Liver (tissue), 9 donors: ENCODE data around the gene PARP3. TPM values are rescaled to one million over a fixed set of nuclear protein-coding genes. Genes with fewer than 3 reads are reported as not detected.
"Not testable (repeated sequence)": the region's sequence is repeated elsewhere in the genome, so short reads cannot be mapped to it uniquely, and the experiment has no call there.

Source experiments
- DNase-seq: peaks from one replicate; pipeline ENCODE4 v3.0.0-alpha.2; 2017; ENCODE audit warnings: low spot score
- H3K27ac ChIP-seq, 2 donors: one replicate each; pipeline ENCODE4 v1.7.0; 2013; ENCODE audit warnings: inconsistent platforms in 2 of 2, low read length in 2 of 2, control low read depth in 1 of 2, low read depth in 1 of 2, mild to moderate bottlenecking in 1 of 2
- H3K27me3 ChIP-seq, 4 donors: one replicate each; pipeline versions ENCODE4 v1.6.1 to v1.7.0; 2013; ENCODE audit warnings: low read length in 3 of 4, inconsistent platforms in 1 of 4, mild to moderate bottlenecking in 1 of 4, moderate library complexity in 1 of 4; ENCODE audit not compliant: control insufficient read depth in 4 of 4, insufficient read depth in 4 of 4
- H3K36me3 ChIP-seq, 4 donors: one replicate each; pipeline versions ENCODE4 v1.6.1 to v1.7.0; 2013; ENCODE audit warnings: low read length in 3 of 4, mild to moderate bottlenecking in 3 of 4, low read depth in 1 of 4, moderate library complexity in 1 of 4; ENCODE audit not compliant: control insufficient read depth in 4 of 4, insufficient read depth in 3 of 4
- H3K4me1 ChIP-seq, 4 donors: one replicate each; pipeline versions ENCODE4 v1.6.1 to v1.7.0; 2013; ENCODE audit warnings: low read length in 3 of 4, mild to moderate bottlenecking in 3 of 4, moderate library complexity in 1 of 4; ENCODE audit not compliant: control insufficient read depth in 4 of 4, insufficient read depth in 4 of 4
- H3K4me3 ChIP-seq, 3 donors: one replicate each; pipeline versions ENCODE4 v1.6.1 to v1.7.0; 2013; ENCODE audit warnings: low read length in 3 of 3, control low read depth in 1 of 3, low read depth in 1 of 3, mild to moderate bottlenecking in 1 of 3
- H3K9ac ChIP-seq, 2 donors: one replicate each; pipeline ENCODE4 v1.7.0; 2013; ENCODE audit warnings: low read length in 2 of 2, mild to moderate bottlenecking in 2 of 2, moderate library complexity in 2 of 2, control low read depth in 1 of 2, low read depth in 1 of 2
- H3K9me3 ChIP-seq, 4 donors: one replicate each; pipeline versions ENCODE4 v1.6.1 to v1.7.0; 2013; ENCODE audit warnings: low read length in 3 of 4; ENCODE audit not compliant: control insufficient read depth in 4 of 4
- ATF3 ChIP-seq: IDR thresholded peaks from 2 replicates; pipeline ENCODE4 v1.6.1; 2016; ENCODE audit warnings: antibody characterized with exemption
- CTCF ChIP-seq: fragments of 150-350 bp; IDR thresholded peaks from 2 replicates; pipeline ENCODE4 v1.5.1; 2017; ENCODE audit warnings: improper control_type of control experiment, low read depth, low read length; ENCODE audit not compliant: missing input control
- EGR1 ChIP-seq, 2 donors: IDR thresholded peaks; 2 replicates each; pipeline ENCODE4 v1.6.1; 2016 to 2018; ENCODE audit warnings: antibody characterized with exemption in 2 of 2, low read depth in 2 of 2
- FOXA1 ChIP-seq: IDR thresholded peaks from 2 replicates; pipeline ENCODE4 v1.6.1; 2016; ENCODE audit warnings: antibody characterized with exemption
- FOXA2 ChIP-seq: IDR thresholded peaks from 2 replicates; pipeline ENCODE4 v1.6.1; 2016; ENCODE audit warnings: antibody characterized with exemption
- GABPA ChIP-seq, 2 donors: IDR thresholded peaks in 1 of 2; conservative IDR thresholded peaks in 1 of 2; 2 replicates each; pipeline ENCODE4 v1.6.1; 2016; ENCODE audit warnings: antibody characterized with exemption in 2 of 2, mild to moderate bottlenecking in 1 of 2, moderate library complexity in 1 of 2
- HNF4A ChIP-seq, 2 donors: conservative IDR thresholded peaks; 2 replicates each; pipeline ENCODE4 v1.6.1; 2016; ENCODE audit warnings: antibody characterized with exemption in 2 of 2, mild to moderate bottlenecking in 2 of 2
- HNF4G ChIP-seq: IDR thresholded peaks from 2 replicates; pipeline ENCODE4 v1.6.1; 2016; ENCODE audit warnings: antibody characterized with exemption
- JUND ChIP-seq, 2 donors: IDR thresholded peaks; 2 replicates each; pipeline ENCODE4 v1.6.1; 2016; ENCODE audit warnings: antibody characterized with exemption in 2 of 2
- MAX ChIP-seq: IDR thresholded peaks from 2 replicates; pipeline ENCODE4 v1.6.1; 2016; ENCODE audit warnings: antibody characterized with exemption
- RAD21 ChIP-seq, 2 donors: IDR thresholded peaks; 2 replicates each; pipeline ENCODE4 v1.6.1; 2016; ENCODE audit warnings: antibody characterized with exemption in 2 of 2, mild to moderate bottlenecking in 2 of 2
- REST ChIP-seq: IDR thresholded peaks from 2 replicates; pipeline ENCODE4 v1.6.1; 2016; ENCODE audit warnings: antibody characterized with exemption, mild to moderate bottlenecking
- RXRA ChIP-seq, 2 donors: IDR thresholded peaks; 2 replicates each; pipeline ENCODE4 v1.6.1; 2017 to 2018; ENCODE audit warnings: antibody characterized with exemption in 2 of 2, mild to moderate bottlenecking in 1 of 2
- SP1 ChIP-seq: IDR thresholded peaks from 2 replicates; pipeline ENCODE4 v1.6.1; 2018; ENCODE audit warnings: antibody characterized with exemption, mild to moderate bottlenecking
- TAF1 ChIP-seq: conservative IDR thresholded peaks from 2 replicates; pipeline ENCODE4 v1.6.1; 2016; ENCODE audit warnings: antibody characterized with exemption, mild to moderate bottlenecking
- ZBTB33 ChIP-seq: IDR thresholded peaks from 2 replicates; pipeline ENCODE4 v1.6.1; 2016; ENCODE audit warnings: antibody characterized with exemption
- WGBS: extraction: QIAGEN DNeasy Blood & Tissue Kit; methylation state at CpG from one replicate; pipeline ENCODE4 v1.1.7; 2013; 5-methylcytosine and 5-hydroxymethylcytosine counted together
- polyA plus RNA-seq, 2 donors: library from polyadenylated mRNA; stranded (reverse) in 1 of 2; unstranded in 1 of 2; fragments of 200-250 nt in 1 of 2; fragments of >200 nt in 1 of 2; fragmentation: Nextera tagmentation in 1 of 2; extraction: Ambion mirVana in 1 of 2; gene quantifications; one replicate each; pipeline versions ENCODE4 v1.2.1 to v1.2.3, GENCODE V29; 2013 to 2015
- total RNA-seq, 2 donors: library from RNA; depleted of rRNA; stranded (reverse); fragments of >200 nt; gene quantifications; one replicate each; pipeline ENCODE4 v1.2.3, GENCODE V29; 2014
- donor health status: healthy.
- donor health status: healthy.
- donor health status: healthy.
- donor health status: healthy.
- donor health status: healthy.

The PARP3 gene
- total and polyA plus RNA-seq, 4 donors, result 1.5 to 21.4 (median 12.7) TPM

- peaks cover 4 to 12% (median 9%) of the 10 kb centered on the region in 4 donors for H3K36me3 ChIP-seq
- no peak overlapping the region for H3K4me3 ChIP-seq
- no peaks in the 10 kb centered on the region for H3K27me3 ChIP-seq
- H3K9ac ChIP-seq, result no peak overlapping the region
- H3K9me3 ChIP-seq, result no peaks in the 10 kb centered on the region
- peaks cover 5 to 30% (median 17%) of the 10 kb centered on the region in 4 donors for H3K4me1 ChIP-seq
- 84% methylated on average over 15 of the region's 15 CpGs for WGBS
- no peak overlapping the region for H3K27ac ChIP-seq
- TF ChIP-seq RXRA (IDR thresholded peaks at IDR 0.05) (no peak), GABPA (IDR thresholded peaks at IDR 0.05 in 1 of 2, conservative IDR thresholded peaks at IDR 0.05 in 1 of 2) (no peak), ATF3 (no peak)
- no peak for DNase-seq
Observed at GRCh38 chr3:51988286-51989146, 46.4 kb downstream of the PARP3 start.

GRCh38 chr3:51990501-51990971 is 48.4 kb downstream of the PARP3 start:
- H3K4me3 ChIP-seq, H3K27me3 ChIP-seq, H3K9ac ChIP-seq, DNase-seq, H3K27ac ChIP-seq, H3K9me3 ChIP-seq: not testable (repeated sequence)
- Histone ChIP-seq H3K4me1 (peaks cover 4 to 27% (median 18%) of the 10 kb centered on the region in 4 donors), H3K36me3 (peaks cover 6 to 25% (median 15%) of the 10 kb centered on the region in 4 donors)
- 84% methylated on average over 38 of the region's 38 CpGs for WGBS

GRCh38 chr3:51992017-51992682 is 50.0 kb downstream of the PARP3 start:
- no peaks in the 10 kb centered on the region for H3K27me3 ChIP-seq
- no peak for DNase-seq
- no peak overlapping the region for H3K27ac ChIP-seq
- no peaks in the 10 kb centered on the region for H3K9me3 ChIP-seq
- H3K4me3 ChIP-seq, result no peak overlapping the region
- peaks cover 4 to 20% (median 13%) of the 10 kb centered on the region in 4 donors for H3K4me1 ChIP-seq
- no peak overlapping the region for H3K9ac ChIP-seq
- TF ChIP-seq EGR1 (IDR thresholded peaks at IDR 0.05; ENCODE audit: low read depth in 2 of 2), result no peak
- TF ChIP-seq JUND (IDR thresholded peaks at IDR 0.05), result no peak
- no peak for TF ChIP-seq REST
- no peak for TF ChIP-seq FOXA2
- TF ChIP-seq FOXA1, result no peak
- no peak for TF ChIP-seq HNF4G
- TF ChIP-seq MAX, result no peak
- no peak for TF ChIP-seq SP1
- no peak for TF ChIP-seq CTCF
- TF ChIP-seq ZBTB33, result no peak
- no peak for TF ChIP-seq ATF3
- no peak for TF ChIP-seq GABPA (IDR thresholded peaks at IDR 0.05 in 1 of 2, conservative IDR thresholded peaks at IDR 0.05 in 1 of 2)
- no peak for TF ChIP-seq RAD21 (IDR thresholded peaks at IDR 0.05)
- no peak for TF ChIP-seq HNF4A (conservative IDR thresholded peaks at IDR 0.05)
- TF ChIP-seq TAF1, result no peak
- H3K36me3 ChIP-seq, result peaks cover 4 to 23% (median 15%) of the 10 kb centered on the region in 4 donors
- WGBS, result 90% methylated on average over 3 of the region's 3 CpGs
